ENCODE measurements around the gene POFUT2.

POFUT2 gene, protein sequence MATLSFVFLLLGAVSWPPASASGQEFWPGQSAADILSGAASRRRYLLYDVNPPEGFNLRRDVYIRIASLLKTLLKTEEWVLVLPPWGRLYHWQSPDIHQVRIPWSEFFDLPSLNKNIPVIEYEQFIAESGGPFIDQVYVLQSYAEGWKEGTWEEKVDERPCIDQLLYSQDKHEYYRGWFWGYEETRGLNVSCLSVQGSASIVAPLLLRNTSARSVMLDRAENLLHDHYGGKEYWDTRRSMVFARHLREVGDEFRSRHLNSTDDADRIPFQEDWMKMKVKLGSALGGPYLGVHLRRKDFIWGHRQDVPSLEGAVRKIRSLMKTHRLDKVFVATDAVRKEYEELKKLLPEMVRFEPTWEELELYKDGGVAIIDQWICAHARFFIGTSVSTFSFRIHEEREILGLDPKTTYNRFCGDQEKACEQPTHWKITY

DNA sequence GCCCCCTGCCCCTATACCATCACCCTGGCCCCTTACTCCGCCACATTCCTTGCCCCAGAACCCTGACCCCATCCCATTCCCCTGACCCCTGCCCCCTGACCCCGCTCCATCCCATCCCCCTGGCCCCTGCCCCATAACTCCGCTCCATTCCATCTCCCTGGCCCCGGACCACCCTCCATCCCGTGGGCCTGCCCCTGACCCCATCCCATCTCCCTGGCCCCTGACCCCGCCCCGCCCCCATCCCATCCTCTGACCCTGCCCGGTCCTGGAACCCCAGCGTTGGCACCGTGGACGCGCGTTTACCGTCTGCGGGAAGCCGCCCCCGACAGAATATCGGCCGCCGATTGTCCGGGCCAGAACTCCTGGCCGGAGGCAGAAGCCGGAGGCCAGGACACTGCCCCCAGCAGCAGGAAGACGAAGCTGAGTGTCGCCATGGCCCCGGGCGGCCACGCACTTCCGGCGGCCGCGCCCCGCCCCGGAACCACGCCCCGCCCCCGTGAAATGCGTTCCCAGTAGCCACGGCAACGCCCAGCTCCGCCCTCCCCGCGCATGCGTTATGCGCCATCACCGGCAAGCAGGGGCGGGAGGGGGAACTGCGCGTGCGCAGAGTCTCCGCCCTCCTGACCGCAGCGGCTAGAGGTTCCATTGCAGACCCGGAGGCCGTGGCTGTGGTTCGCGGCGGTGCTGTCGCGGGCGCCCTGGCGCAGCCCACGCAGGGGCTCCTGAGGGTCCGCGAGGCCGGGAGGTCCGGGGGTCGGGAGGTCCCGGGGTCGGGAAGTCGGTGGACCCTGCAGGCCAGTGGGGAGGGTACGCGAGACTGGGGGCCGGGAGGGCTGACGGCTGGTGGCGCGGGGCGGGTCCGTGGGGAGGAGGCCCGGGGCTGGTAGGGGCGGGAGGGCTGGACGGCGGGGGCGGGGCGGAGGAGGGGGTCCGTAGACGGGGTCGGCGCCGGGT lies at the start of gene POFUT2:
Gene POFUT2 (minus strand): TSS at position 458 of the 954 bp plus-strand sequence. CDS start 24 bp downstream, at position 434.
- peak; percentile 91 for DNase-seq (ENCODE audit: low read depth)

DNA sequence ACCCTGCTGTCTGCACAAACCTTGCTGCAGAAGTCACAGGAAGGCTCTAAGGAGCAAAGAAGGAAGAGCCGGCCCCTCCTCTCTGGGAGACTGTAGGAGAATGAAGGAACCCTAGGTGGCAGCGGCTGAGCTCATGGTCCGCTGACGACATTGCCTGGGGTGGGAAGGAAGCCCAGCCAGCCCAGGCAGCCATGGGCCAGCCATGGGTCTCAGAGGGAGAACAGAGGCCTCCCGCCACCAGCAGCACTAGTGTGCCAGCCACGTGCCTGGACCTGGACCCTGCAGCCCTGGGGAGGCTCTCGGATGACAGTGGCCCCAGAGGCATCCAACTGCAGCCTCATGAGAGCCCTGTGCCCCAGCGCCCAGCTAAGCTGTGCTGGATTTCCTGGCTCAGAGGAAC lies 49.2 kb upstream of the POFUT2 start:
- no peak for DNase-seq (ENCODE audit: low read depth)

DNA sequence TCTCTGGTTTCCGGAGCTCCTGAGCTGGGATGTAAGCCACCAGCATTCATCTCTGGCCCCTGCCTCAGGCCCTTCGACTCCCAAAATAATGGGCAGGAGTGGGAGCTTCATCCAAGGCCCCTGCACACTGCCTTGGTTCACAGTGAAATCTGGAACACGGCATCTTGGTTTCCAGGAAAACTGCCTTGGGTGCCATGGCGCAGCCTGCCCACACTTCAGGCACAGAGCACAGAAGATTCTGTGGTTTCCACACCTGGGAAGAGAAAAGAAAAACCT lies 48.8 kb upstream of the POFUT2 start:
- no peak for DNase-seq (ENCODE audit: low read depth)

DNA sequence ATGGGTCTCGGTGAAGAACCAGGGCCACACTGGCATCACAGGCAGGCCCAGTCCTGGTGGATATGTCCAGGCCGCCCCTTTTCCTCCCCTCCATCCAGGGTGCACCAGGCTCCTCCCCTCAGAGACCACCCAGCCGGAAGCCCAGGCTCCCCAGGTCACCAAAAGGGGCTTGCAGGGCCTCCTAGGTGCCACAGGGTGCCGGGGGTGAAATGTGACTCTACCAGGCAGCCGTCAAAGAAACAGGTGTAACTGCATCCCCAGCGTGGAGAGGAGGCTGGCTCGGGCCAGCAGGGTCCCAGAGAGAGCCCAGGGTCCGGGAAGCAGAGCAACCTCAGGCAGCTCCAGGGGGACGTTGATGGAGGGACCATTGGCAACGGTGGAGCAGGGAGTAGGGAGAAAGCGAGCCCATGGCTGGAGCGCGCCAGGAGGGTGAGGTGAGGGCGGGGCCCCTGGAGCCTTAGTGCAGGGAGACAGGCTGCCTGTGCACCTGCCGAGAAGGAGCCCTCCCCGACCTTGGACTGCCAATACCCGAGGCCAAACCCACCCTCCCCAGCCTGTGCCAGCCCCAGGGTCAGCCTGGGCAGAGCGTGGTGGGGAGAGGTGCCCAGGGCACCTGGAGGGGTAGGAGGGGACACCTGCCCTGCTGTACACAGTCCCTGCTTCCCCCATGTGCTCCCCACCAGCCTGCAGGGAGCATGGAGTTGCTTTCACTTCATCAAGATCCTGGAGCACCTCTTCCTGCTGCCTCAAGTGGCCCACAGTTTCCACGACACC lies 48.3 kb upstream of the POFUT2 start:
- DNase-seq (ENCODE audit: low read depth), result no peak

DNA sequence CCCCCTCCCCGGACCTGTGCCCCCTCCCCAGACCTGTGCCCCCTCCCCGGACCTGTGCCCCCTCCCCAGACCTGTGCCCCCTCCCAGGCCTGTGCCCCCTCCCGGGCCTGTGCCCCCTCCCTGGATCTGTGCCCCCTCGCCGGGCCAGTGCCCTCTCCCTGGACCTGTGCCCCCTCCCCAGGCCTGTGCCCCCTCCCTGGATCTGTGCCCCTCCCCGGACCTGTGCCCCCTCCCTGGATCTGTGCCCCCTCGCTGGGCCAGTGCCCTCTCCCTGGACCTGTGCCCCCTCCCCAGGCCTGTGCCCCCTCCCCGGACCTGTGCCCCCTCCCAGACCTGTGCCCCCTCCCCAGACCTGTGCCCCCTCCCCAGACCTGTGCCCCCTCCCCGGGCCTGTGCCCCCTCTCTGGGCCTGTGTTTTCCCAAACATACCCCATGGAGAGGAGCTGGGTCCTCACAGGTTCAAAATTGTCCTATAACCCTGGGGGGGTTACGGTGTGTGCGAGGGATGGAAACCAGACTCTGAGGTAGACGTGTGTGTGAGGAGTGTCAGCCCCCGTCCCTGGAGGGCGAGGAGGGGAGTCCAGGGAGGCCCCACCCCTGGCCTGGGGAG lies 47.6 kb upstream of the POFUT2 start:
- DNase-seq (ENCODE audit: low read depth), result no peak

DNA sequence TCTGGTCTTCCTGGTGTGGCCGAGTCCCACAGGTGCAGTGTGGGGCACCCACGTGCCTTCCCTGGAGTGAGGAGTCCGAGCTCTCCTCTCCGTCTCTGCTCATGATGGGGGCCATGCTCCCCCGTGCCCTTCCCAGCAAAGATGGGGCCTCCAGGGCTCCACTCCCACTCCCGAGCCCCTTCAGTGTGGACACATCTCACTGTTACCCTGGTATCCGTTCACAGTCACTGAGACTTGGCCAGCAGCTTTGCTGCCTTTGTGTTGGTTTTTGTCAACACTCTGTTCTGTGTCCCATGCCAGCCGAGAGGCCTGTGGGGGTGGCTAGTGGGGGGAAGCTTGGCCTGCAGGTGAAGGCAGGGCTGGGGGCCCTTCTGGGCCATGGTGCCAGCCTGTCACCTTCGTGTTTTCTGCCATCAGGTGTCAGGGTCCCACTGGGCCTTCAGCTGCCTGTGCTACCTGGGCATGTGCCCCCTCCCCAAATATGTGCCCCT lies 46.9 kb upstream of the POFUT2 start:
- no peak for DNase-seq (ENCODE audit: low read depth)

DNA sequence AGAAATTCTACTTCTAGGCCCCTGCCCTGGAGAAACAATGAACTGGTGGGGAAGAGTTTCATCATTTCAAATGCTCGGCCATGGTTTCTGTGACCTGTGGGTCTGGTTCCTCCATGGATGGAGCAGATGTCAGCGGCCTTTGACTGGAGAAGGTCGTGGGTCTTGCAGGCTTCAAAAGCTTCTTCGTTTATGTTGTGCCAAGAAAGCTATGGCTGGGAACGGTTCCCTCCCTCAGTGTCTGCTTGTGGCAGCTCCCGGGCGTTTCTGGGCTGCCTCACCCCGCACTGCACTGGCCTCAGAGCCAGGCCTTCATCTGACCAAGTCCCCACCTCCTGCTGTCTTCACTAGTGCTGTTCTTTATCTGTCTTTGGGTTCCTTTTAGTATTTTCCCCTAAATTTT lies 46.4 kb upstream of the POFUT2 start:
- DNase-seq (ENCODE audit: low read depth), result no peak

DNA sequence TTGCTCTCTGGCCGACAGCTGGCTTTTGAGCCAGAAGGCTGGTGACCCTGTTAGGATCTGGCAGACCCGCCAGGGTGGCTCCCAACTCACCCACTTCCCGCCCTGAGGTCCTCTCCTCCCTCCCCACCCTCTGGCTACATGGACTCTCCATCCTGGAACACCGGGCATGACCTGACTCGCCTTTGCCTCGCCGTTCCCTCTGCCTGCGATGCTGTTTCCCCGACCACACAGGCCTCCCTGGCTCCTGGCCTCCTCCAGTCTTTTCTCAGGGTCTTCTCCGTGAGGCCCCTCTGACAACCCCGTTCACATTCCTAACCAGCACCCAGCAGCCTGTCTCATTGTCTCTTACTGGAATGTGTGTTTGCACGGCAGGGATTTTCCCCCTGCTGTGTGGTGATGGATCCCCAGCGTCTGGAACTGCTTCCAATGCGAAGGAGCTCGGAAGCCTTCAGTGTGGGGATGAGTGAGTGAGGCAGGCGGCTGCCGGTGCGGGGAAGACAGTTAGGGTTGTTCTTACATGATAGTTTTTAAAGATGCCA lies 46.0 kb upstream of the POFUT2 start:
- DNase-seq (ENCODE audit: low read depth), result no peak

DNA sequence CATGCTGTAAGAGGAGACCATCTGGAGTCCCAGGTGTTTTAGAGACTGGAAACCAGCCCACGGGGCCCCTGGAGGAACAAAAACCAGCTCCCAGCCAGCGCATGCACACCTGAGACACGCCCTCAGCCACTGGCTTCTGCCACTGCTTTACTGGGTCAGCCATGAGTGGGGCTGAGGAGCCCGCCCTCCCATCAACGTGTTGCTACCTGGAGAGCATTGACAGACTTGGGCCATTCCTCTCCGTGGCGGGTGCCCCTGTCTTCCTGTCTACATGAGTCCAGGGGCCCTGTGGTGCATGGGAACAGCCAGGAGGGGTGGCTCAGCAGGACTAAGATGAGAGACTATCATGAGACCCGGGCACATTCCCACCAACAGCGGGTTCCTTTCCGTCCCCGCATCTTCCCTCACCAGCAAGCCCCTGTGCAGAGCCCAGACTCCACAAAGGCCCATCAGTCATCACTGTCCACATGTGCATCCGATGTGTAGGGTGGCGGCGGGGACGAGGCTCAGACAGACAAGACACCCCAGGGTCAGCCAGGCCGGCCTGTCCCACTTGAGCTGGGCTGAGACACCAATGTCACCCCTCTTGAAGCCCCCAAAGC lies 45.4 kb upstream of the POFUT2 start:
- DNase-seq (ENCODE audit: low read depth), result no peak

DNA sequence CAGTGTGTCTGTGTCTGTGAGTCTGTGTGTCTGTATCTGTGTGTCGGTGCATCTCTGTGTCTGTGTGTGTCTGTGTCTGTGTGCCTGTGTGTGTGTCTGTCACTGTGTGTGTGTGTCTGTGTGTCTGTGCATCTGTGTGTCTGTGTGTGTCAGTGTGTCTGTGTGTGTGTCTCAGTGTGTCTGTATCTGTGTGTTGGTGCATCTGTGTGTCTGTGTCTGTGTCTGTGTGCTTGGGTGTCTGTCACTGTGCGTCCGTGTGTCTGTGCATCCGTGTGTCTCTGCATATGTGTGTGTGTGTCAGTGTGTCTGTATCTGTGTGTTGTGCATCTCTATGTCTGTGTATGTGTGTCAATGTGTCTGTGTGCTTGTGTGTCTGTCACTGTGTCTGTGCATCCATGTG lies 44.7 kb upstream of the POFUT2 start:
- no peak for DNase-seq (ENCODE audit: low read depth)

DNA sequence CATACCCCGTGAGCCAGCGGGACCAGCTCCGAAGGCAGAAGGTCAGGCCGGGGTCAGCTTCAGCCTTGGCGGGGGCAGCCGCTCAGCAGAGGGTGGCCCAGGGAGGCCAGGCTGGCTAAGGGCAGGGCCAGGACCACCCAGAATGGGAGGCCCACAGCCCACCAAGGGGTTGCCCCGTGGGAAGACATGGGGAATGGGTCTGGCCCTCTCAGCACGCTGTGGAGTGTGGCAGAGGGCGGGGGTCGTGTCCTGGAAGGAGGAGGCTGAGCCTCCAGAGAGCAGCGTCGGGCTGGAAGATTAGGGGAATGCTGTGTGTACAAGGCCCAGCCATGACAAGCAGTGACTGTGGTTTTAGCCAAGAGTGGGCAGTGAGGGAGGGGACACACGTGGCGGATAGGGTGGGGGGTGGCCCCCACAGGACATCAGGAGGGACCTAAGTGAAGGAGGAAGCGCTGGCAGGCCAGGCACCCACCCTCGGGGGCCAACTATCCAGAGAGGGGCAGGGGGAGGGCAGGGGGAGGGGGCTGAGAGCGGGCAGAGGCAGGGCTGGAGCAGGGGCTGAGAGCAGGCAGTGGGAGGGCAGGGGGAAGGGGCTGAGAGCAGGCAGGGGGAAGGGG lies 43.9 kb upstream of the POFUT2 start:
- no peak for DNase-seq (ENCODE audit: low read depth)

DNA sequence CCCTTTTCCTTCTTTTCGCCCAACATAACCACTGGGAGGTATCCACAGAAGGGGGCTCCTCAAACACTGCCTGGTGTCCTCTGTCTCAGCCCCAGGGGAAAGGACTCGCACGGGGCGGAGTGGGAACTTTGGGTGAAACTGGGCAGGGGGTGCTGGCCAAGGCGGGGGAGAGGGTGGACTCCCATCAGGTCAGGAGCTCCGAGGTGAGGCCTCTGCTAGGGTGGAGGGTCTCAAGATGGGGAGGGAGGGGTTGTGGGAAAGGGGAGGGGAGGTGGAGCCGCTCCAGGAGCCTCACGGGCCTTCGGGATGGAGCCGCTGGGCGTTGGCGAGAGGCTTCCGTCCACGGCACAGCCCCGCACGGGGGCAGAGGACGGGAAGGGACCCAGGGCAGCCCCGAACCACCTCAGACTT lies 43.2 kb upstream of the POFUT2 start:
- DNase-seq (ENCODE audit: low read depth), result no peak

DNA sequence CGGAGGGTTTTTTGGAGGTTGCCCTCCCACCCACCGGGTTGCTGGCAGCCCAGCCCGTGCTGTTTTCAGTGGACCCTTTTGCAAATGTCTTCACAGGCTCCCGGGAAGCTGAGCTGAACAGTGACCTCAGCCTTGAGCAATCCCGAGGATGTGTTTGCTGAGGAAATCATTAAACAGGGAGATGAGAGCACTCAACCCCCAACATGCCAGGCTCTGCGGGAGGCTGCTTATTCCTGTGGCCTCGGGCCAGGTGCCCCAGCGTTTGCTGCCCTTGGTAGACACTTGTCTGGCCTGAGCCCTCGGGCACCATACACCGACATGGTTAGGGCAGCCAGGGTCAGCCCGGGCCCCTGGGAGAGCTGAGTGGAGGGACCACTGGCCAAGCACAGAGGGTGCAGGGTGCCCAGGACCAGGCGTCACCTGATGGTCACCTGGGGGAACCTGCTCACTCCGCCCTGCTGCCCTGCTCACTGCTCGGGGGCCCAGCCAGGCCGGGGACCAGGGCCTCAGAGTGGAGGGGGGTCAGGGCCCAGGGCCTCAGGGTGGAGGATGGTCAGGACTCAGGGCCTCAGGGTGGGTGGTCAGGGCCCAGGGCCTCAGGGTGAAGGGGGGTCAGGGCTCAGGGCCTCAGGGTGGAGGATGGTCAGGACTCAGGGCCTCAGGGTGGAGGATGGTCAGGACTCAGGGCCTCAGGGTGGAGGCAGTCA lies 42.5 kb upstream of the POFUT2 start:
- DNase-seq (ENCODE audit: low read depth), result peak; percentile 86

DNA sequence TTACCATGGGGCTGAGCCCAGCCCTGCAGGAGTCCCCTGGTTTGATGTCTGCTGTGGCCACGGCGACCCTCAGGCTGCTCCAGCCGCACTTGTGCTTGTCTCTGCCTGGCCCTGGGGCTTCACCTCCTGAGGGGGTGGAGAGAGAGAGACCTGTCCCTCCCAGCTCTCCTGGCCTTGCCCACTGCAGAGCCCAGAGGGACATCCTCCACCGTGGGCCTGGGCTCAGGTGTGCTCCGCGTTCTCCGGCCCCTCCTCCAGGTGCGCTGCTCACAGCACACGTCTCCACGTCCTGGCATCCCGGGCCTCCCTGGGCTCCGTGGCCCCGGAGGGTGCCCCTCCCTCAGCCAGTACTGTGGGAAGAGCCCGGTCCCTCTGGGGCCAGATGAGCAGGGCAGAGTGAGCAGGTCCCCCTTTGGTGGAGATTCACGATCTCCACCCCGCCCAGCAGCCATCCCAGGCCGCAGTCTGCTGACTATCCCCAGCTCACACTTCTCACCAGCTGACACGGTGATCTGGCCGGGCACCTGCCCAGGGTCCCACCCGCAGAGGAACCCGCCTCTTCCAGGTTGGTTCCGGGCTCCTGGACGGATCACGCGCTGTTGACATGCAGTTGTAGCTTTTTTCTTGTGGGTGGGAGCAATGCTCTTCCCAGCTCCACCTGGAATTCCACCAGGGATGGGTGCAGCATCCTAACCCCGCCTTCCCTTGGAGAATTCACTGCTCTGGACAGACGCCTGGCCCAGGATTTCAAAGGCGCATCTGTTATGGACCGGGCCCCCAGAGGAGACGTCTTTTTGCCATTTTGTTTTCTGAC lies 41.8 kb upstream of the POFUT2 start:
- no peak for DNase-seq (ENCODE audit: low read depth)

DNA sequence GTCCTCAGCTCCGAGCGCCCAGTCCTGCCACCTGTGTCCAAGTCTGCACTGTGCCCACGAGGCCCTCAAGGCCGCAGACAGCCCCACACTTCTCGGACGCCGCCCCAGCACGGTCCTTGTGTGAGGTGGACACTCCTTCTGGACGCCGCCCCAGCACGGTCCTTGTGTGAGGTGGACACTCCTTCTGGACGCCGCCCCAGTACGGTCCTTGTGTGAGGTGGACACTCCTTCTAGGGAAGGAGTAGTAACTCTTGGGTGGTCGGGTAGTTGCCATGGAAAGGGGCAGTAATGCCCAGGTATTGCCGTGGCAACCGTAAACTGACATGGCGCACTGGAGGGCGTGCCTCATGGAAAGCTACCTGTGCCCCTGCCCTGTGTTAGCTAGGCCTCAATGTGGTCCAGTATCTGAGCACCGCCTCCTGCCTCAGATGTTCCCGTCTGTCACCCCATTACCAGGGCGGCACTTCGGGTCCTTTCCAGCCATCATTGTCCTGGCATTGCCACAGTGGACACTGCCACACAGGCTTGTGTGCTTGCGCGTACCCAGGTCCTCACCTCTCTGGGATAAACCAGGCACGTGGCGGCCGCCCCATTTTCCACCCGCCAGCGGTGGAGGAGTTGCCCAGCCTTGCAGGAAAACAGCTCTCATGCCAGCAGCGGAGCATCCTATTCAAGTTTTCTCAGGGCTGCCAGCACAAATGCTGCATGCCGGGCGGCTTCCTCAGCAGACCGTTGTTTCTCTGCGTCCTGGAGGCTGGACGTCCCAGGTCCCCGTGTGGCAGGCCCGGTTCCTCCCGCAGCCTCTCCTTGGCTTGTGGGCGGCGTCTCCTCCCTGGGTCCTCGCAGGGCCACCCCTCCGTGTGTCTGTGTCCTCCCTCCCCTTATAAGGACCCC lies 40.8 kb upstream of the POFUT2 start:
- no peak for DNase-seq (ENCODE audit: low read depth)

DNA sequence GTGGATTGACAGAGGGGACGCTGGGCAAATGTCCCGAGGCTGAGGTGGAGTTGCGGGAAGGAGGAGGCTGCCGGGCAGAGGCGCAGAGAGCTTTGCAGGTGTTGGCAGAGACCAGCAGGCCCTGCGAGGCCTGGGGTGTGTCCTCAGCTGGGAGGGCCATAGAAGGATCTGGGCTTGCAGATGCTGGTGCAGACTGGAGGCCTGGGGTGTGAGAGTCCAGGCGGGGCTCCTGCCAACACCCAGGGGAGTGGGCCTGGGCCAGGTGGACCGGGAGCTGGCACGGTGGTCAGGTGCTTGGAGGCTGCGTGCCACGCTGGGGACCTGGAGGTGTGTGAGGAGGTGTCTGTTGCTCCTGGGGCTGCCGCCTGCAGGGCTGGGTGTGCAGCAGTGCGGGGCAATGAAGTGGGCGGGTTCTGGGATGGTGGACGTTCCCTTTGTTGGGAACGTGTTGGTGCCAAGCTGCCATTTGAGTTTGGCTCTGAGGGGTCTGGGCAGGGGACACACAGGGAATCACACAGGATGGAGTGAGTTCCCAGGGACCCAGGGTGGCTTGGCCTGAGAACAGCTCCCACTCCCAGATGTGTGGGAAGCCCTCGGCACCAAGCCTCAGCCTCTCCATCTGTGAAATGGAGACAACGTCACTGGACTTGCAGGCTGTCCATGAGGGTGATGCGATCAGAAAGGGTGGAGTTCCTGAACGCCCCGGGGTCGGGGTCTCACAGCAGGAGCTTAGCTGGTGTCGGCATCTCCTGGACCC lies 39.9 kb upstream of the POFUT2 start:
- no peak for DNase-seq (ENCODE audit: low read depth)

DNA sequence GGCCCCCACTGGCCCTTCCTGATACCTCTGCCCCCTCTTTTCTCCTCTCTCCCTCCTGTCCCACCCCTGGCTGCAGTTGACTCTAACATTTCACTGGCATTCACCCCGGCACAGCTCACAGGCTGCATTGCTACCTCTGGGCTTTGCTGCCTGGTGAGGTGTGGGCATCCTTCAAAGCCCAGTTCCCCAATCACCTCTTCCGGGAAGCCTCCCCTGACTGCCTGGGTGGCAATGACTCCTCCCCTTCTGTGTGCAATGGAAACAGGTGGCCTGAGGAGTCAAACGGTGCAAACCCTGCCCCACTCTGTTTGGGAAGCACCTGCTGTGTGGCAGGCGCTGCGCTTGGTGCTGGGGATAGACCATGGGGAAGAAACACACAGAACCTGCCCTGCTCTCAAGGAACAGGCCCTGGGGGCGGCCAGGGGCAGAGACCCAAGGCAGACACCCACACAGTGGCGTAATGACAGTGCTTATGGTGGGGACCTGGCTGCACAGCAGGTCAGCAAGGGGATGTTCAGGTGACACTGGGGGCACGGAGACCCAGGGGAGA lies 39.3 kb upstream of the POFUT2 start:
- DNase-seq (ENCODE audit: low read depth), result no peak
